AG08396 (cell line): ENCODE measurements around the gene FBXL5.
A peak's percentile ranks its signal among the peaks of the same experiment; 100 is the strongest.

Experiments used
- DNase-seq: peaks from one replicate; pipeline ENCODE4 v3.0.0; 2012; ENCODE audit warnings: low spot score, mixed read lengths

The FBXL5 gene, protein sequence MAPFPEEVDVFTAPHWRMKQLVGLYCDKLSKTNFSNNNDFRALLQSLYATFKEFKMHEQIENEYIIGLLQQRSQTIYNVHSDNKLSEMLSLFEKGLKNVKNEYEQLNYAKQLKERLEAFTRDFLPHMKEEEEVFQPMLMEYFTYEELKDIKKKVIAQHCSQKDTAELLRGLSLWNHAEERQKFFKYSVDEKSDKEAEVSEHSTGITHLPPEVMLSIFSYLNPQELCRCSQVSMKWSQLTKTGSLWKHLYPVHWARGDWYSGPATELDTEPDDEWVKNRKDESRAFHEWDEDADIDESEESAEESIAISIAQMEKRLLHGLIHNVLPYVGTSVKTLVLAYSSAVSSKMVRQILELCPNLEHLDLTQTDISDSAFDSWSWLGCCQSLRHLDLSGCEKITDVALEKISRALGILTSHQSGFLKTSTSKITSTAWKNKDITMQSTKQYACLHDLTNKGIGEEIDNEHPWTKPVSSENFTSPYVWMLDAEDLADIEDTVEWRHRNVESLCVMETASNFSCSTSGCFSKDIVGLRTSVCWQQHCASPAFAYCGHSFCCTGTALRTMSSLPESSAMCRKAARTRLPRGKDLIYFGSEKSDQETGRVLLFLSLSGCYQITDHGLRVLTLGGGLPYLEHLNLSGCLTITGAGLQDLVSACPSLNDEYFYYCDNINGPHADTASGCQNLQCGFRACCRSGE

DNA sequence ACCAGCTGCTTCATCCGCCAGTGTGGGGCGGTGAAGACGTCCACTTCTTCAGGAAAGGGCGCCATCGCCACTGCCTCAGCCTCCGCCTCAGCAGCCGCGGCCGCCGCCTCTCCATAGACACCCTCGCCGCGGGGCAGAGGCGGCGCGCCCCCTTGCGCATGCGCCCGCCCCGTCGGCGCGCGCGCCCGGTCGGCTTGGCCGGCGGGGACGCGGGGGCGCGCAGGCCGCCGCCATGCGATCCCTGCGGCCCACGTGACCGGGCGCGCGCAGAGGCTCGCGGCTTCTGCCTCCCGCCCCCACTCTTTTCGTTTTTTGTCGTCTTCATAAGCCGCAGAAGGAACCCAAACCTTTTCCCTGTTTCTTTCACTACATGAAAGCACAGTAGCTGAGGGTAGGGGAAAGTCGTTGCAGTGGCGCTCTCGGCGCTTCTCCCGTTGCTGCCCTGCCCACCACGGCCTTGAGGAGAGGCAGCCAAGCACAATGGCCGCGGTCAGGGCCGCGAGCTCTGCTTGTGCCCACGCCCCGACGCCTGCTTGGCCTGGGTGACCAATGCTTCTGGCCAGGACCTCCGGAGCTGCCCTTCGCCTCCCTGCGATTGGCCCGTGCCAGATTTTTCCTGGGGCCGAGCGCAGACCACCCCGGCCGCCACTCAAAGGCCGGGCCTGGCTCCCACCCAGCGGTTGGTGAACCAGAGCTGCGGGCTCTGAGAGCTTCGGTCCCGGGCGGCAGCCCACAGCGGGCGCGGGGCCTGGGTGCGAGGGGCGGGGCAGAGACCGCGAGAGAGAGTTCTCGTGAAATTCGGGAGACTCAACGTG is at the start of gene FBXL5:
Gene FBXL5, minus strand, starts transcription at position 135 of the 815 bp plus-strand sequence. Its CDS starts 70 bp downstream, at position 65.
- peak; percentile 98 for DNase-seq

DNA sequence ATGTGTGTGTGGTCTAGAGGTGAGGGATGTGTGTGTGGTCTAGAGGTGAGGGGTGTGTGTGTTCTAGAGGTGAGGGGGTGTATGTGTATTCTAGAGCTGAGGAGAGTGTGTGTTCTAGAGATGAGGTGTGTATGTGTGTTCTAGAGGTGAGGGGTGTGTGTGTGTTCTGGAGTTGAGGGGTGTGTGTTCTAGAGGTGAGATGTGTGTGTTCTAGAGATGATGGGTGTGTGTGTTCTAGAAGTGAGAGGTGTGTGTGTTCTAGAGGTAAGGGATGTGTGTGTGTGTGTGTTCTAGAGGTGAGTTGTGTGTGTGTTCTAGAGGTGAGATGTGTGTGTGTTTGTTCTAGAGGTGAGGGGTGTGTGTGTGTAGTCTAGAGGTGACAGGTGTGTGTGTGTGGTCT is 49.0 kb upstream of the FBXL5 start:
- DNase-seq: no peak

DNA sequence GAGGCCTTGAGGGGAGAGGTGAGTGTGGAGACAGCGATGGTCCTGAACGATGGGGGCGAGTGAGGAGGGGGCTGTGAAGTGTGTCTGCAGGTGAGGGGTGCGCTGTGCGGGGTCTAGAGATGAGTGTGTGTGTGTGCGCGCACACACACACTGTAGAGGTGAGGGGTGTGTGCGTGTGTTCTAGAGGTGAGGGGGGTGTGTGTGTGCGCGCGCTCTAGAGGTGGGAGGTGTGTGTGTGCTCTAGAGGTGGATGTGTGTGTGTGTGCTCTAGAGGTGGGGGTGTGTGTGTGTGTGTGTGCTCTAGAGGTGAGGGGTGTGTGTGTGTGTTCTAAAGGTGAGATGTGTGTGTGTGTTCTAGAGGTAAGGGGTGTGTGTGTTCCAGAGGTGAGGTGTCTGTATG is 48.3 kb upstream of the FBXL5 start:
- no peak for DNase-seq

DNA sequence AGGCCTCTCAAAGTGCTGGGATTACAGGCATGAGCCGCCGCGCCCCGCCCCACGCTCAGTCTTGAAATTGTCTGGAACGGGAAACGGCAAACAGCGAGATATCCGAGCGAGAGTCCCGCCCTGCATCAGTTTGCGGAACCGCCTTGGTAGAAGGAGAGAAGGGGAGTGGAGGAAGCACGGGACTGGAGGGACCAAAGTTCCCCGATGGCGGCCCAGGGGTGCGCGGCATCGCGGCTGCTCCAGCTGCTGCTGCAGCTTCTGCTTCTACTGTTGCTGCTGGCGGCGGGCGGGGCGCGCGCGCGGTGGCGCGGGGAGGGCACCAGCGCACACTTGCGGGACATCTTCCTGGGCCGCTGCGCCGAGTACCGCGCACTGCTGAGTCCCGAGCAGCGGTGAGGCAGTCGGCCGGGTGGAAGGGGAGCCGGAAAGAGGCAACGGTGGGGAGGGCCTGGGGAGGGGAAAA is 47.8 kb upstream of the FBXL5 start, which contains the start of gene BST1:
Gene BST1, plus strand, starts transcription at position 125 of the 463 bp plus-strand sequence. Its CDS starts 80 bp downstream, at position 205.
- peak; percentile 62 for DNase-seq

DNA sequence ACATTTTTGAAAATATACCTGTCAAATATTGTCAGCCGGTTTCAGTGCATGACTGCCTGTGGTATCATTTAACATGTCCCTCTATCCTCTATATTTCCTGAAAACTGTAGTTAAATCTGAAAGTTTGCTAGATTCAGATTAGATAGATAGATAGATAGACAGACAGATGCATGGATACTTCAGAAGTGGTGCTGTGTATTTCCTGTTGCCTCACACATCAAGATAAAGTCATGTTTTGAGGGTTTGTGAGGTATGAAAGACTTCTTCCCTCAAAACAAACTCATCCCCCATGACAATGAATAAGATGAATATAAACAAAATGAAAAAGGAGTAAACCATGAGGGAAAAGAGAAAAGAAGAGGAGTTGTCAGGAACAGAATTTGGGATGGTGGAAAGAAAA is 41.7 kb upstream of the FBXL5 start:
- DNase-seq: no peak

DNA sequence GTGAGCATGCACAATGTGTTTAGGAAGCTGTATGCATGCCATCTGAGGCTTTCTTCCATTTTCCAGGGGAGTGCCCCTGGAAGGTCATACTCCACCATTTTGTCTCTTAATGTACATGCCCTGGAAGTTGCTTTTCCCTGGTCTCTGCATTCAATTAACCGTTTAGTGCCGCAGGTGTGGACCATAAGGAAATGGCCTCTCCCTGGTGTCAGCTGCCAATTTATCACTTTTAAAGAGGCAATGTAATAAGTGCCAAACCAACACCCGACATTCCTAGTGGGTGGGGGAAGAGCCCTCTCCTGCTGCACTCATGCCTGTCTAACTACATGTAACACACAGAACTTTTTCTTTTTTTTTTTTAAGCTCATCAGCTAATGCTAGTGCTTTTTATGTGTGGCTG is 40.6 kb upstream of the FBXL5 start:
- no peak for DNase-seq

DNA sequence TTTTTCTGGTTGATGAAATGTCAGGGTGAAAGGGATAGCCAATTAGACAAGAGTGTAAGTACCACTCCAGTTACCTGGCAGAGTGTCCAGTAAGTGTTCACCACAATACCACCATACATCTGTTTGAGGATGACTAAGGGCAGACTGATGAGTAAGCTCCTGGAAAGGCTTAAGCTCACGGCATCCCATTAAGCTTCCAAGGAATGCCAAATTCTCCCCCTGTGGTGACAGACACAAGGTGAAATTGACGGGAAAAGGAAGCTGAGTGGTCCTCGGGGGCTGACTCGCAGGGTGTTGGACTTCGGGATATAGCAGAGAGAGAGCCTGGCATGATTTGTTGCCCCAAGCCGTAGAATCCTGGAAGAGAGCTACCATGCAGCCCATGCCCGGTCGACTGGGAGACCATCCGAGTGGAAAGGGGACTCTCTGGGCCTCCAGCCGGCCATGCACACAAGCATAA is 40.1 kb upstream of the FBXL5 start:
- DNase-seq: peak; percentile 72

DNA sequence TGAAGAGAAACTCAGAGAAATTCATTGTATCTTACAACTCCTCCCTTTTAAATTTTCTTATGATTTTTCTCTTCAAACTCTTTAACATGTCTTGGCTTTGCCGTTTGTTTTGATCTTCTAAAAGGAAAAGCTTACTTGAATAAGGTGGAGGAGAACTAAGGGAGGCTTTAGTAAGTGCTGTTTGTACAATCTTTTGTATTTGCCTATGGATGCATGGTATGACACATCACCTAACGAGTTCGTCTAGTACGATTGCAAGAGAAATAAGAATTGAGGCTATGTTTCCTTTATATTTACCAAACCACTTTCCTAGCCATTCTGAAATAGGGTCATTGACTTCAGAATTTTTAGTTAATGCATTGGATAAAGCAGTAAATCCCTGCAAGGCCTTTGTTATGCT is 39.3 kb upstream of the FBXL5 start:
- DNase-seq: no peak

DNA sequence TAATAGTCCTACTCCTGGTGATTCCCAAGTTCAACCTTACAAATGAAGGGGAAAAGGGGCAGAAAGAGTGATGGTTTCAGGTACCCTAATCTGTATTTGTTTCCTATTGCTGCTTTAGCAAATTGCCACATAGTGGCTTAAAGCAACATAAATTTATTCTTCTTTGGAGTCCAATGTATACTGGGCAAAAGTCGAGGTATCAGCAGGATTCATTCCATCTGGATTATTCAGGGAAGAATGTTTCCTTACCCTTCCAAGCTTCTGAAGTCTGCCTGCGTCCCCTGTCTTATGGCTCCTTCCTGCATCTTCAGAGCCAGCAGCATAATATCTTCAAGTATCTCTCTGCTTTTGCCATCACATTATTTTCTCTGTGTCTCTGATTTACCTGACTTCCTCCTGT is 37.4 kb upstream of the FBXL5 start:
- no peak for DNase-seq

DNA sequence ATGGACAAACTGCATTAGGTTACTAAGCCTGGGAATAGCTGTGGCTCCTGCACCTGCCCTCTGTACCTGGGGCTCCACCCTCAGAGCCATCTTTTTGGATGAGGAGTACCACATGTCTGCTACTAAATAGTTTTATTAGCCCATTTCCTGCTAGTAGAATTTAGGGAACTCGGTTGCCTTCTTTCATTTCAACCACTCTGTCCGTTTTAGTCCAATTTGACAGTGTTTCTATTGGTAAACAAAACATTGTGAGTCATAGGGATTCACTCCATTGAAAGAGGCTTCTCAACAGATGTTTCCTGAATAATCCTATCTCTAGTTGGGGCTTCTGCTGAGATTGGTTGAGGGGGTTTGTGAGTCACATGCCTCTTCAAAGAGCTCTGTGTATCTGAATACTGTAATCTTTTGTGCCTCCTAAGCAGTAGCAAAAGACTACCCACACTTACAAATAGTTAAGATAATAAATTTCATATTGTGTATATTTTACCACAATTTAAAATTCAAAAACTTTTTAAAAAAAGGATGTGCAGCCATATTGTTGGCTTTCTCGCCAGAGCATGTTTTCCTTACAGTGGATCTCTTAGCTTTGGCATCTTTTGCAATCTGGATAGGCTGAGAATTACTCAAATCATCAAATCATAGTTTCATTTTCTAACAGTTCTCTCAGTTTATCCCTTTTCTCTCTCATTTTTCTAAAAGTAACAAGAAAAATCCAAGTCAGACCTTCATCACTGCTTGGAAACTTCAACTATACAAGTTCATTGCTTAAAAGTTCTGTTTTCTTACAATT is 36.4 kb upstream of the FBXL5 start:
- no peak for DNase-seq

DNA sequence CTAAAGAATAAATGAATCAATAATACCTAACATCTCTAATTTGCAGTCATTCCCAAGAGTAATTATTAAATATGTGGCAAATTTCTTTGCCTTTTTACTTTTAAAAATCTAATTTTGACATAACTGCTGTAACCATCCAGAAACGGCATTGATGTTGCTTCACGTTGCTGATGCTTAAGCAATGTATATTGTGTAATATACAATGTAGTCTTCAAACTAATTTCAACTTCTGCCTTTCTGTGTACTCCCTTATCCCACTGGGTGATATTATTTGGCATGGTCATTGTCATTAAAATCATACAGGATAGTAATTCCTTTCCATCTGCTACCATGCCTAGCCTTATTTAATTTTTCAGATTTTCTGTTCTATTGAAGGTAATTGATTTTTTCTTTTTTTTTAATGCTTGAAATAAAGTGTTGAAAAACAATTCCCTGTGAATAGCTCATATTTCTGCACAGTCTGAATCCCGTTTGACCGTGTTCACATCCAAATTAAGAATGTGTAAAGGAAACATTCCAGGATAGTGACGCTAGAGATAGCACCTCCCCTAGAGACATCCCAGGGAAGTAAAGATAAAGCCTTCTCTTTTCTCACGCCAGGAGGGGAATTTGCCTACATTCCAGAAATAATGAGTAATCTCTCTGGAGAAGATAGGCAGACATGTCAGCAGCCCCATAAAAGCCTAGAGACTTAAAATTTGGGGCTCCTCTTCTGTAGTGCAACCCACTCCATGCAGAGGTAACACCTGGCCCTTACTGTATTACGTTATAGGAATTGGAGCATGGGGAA is 35.1 kb upstream of the FBXL5 start:
- peak; percentile 65 for DNase-seq

DNA sequence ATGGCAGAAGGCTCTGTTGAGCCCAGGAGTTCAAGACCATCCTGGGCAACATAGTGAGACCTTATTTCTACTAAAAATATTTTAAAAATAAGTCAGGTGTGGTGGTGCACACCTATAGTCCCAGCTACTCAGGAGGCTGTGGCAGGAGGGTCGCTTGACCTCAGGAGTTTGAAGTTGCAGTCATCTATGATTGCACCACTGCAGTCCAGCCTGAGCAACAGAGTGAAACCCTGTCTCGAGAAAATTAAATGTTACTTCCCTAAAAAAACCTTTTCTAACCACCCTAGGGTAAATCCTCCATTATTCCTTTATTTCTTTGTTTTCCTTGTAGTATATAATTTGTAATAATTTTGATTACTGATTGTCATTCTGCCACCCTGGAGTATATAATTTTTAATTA is 34.4 kb upstream of the FBXL5 start:
- no peak for DNase-seq

DNA sequence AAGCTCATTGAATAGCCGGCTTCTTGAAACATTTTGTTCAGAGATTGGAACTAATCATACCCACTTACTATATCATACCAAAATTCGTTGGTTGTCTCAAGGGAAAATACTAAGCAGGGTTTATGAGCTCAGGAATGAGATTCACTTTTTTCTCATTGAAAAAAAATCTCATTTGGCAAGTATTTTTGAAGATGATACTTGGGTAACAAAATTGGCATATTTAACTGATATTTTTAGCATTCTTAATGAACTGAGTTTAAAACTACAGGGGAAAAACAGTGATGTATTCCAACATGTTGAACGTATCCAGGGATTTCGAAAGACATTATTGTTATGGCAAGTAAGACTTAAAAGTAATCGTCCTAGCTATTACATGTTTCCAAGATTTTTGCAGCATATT is 32.9 kb upstream of the FBXL5 start:
- DNase-seq: no peak

DNA sequence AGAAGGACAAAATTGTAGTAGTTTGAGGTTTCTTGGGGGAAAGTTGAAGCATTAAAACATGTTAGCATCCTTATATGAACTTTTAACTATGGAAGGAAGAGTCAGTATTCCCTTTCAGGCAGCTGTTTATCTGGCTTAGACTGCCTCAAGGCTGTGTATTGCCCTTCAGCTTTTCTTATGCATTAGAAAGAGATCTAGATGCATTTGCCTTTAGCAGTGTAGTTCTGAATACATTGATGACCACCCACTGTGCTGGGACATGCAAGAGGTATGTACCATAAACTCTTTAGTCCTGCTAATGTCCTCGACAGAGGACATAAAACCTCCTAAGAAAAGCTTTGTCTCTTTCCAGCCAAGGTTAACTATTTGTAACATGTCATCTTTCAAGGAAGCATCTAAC is 29.3 kb upstream of the FBXL5 start:
- no peak for DNase-seq

DNA sequence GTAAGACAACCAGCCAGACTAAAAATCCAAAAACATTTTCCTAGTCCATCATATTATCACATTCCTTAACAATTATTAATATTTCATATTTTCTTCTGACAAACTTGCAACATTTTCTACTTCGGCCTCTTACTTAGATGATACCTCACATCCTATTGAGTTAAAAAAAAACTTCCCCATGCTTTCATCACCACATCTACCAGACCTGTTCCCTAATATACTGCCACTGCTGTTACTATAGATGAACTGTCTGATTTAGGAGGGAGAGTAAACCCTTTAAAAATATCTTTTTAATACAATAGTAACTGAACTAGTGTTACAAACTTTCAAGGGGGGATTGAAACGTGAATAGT is 28.0 kb upstream of the FBXL5 start:
- no peak for DNase-seq

DNA sequence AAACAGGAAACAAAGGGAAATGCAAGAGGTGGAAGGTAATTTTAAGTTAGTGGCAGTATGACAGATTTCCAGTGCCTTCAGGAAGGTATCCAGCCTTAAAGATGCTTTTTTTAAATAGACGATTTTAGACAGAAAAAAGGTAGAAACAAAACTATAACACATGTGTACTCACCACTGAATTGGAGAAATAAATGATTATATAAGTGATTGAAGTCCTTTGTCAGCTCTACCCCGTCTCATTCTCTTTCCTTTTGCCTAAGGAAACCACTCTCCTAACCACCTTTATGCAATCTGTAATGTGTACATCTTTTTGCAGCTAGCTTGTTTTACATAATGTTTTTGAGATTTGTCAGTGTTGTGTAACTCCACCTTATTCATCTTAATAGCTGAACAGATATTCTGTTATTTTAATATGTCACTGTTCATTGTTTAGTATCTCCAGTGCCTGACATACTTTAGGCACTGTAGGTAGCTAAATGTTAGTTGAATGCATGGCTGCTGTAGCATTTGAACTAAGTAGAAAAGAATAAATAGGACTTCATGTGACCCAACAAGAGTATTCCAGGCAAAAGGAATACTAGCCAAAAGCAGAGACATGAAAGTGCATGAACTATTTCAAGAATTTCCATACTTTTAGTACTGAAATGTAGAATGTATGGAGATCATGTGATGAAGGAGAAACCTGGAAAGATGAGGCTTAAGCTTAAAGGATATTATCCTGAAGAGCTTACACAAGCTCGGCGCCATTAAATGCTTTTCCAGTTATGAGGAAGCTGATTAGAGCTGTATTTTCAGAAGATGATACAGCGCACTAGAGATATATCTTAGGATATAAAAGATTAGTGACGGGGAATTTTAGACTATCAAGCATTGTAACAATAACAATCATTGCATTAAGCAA is 27.3 kb upstream of the FBXL5 start:
- DNase-seq: no peak

DNA sequence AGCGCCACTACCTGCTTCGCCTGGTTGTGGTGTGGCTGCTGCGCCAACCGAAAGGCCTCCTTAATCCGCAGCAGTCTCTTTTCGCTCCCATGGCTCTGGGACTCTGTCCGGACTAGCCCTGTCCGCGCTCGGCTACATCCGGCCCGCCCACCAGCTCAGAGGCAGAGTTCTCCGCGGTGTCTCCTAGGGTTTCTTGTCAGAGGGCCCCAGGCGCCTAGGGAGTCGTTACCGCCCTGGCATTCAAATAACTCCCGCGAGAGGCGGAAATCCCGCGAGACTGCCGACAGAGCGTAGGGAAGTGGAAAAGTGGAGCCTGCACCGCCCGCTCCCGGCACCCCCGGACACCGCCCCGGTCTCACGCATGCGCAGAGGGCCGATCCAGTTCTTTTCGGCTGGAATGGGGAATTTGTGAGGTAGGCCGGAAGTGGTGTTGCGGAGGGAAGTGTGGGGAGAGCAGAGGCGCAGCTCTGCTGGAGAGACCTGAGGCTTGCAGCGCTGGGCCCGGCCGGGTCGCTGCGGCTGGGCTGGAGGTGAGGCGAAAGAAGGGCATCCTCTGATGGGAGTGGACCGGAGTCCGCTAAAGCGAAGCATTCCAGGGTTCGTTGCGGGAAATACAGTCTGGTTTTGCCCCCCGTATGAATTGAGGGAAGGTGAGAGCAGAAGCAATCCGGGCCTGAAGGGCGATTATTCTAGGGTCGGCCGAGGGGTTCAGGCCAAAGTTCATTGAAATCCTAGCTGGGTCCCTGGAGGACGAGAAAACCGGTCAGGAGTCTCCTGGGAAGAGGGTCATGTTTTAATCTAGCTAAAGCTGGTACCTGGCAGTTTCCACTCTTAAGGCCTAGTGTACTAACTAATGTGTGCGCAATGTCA is 26.4 kb upstream of the FBXL5 start, which contains the start of gene FAM200B:
Gene FAM200B, plus strand, starts transcription at position 456 of the 870 bp plus-strand sequence. CDS start 5,151 bp downstream, outside the sequence.
- peak; percentile 100 for DNase-seq

DNA sequence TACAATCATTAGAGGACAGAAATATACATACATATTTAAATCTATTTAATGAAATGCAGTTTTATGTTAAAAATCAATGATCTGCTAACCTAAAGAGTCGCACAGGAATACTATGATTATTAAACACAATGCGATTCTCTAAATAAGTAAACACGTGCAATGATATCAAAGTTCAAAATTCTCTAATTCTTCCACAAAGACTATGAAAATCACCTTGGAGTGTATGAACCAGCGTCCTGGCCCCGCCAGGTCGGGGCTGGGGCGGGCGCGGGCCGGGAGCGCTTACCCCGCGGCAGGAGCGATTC is 25.9 kb upstream of the FBXL5 start:
- DNase-seq: no peak

DNA sequence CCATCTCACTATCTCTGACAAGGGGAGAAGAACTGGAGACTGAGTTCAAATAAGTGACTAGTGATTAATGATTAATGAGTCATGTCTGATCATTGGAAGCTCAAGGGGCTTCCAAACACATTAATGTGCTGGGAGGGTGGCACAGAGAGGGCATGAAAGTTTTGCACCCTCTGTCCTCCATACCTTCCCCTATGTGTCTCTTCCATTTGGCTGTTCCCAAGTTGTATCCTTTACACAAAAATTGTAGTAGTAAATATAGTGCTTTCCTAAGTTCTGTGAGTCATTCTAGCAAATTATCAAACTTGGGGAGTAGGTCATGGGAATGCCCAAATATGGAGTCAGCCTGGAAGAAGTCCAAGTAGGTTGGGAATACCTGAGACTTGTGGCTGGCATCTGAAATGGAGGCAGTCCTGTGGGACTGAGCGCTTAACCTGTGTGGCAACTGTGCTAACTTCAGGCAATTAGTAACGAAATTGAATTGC is 22.4 kb upstream of the FBXL5 start:
- no peak for DNase-seq
